K562 (cell line): ENCODE measurements around the gene HOXB6. TPM values are rescaled to one million over a fixed set of nuclear protein-coding genes. Genes with fewer than 3 reads are reported as not detected.

Source experiments
- ARHGAP35 ChIP-seq: fragments of 450-650 bp; IDR thresholded peaks from 2 replicates; pipeline ENCODE4 v1.6.1; 2018; ENCODE audit not compliant: partially characterized antibody
- CREM ChIP-seq: IDR thresholded peaks from 2 replicates; pipeline ENCODE4 v1.6.1; 2014; ENCODE audit warnings: antibody characterized with exemption, low read depth
- HDAC1 ChIP-seq, 2 experiments: fragments of 450-650 bp; IDR thresholded peaks; 2 replicates each; pipeline ENCODE4 v1.6.1; 2016 to 2017; ENCODE audit warnings: inconsistent platforms in 1 of 2, mild to moderate bottlenecking in 1 of 2, moderate library complexity in 1 of 2
- KDM5B ChIP-seq: fragments of 200-600 bp; sonication (generic); IDR thresholded peaks from 2 replicates; pipeline ENCODE4 v1.6.1; 2012; ENCODE audit warnings: low read depth, mild to moderate bottlenecking, moderate library complexity, low read length, control low read depth, inconsistent platforms; ENCODE audit not compliant: insufficient replicate concordance
- L3MBTL2 ChIP-seq: fragments of 450-650 bp; IDR thresholded peaks from 2 replicates; pipeline ENCODE4 v1.6.1; 2016; ENCODE audit warnings: mild to moderate bottlenecking, moderate library complexity
- polyA plus RNA-seq, 8 experiments: library from polyadenylated mRNA; depleted of rRNA in 4 of 8; stranded (reverse) in 5 of 8; unstranded in 3 of 8; fragments of >200 nt; fragmentation: Nextera tagmentation in 2 of 8; fragmentation: Illumina TruSeq in 1 of 8; extraction: Ambion mirVana in 2 of 8; extraction: Trizol in 1 of 8; gene quantifications; 2 replicates each; pipeline versions ENCODE4 v1.2.1 to v1.2.3, GENCODE V29; 2011 to 2014; ENCODE audit warnings: inconsistent platforms in 1 of 8, missing spikeins in 1 of 8
- total RNA-seq, 7 experiments: library from RNA; depleted of rRNA in 6 of 7; stranded (reverse); fragments of >200 nt in 6 of 7; fragmentation: Illumina TruSeq in 2 of 7; extraction: Trizol in 2 of 7; gene quantifications; 2 replicates each; pipeline versions ENCODE4 v1.2.1 to v1.2.3, GENCODE V29; 2011 to 2021; ENCODE audit warnings: low replicate concordance in 1 of 7
- TF ChIP-seq, protein P1 (sequence below), 2 experiments: fragments of 450-650 bp; IDR thresholded peaks; 2 replicates each; pipeline ENCODE4 v1.6.1; 2018; ENCODE audit warnings: mild to moderate bottlenecking in 2 of 2, low read depth in 1 of 2; ENCODE audit not compliant: partially characterized antibody in 2 of 2
- TF ChIP-seq, protein P2 (sequence below), 2 experiments: fragments of 450-650 bp in 1 of 2; IDR thresholded peaks; 2 replicates each; pipeline ENCODE4 v1.6.1; 2011 to 2017; ENCODE audit warnings: low read depth in 2 of 2, antibody characterized with exemption in 1 of 2, borderline replicate concordance in 1 of 2, low read length in 1 of 2, mild to moderate bottlenecking in 1 of 2, mixed read lengths in 1 of 2; ENCODE audit not compliant: control insufficient read depth in 1 of 2
- TF ChIP-seq, protein P3 (sequence below), 2 experiments: fragments of 450-650 bp in 1 of 2; sonication (generic) in 1 of 2; formaldehyde crosslinking in 1 of 2; IDR thresholded peaks; 2 replicates each; pipeline versions ENCODE4 v1.7.1 to v1.9.0; 2016 to 2022; ENCODE audit warnings: inconsistent platforms in 1 of 2, mild to moderate bottlenecking in 1 of 2, missing genetic modification reagents in 1 of 2

Gene HOXB6
- total and polyA plus RNA-seq, 9 of the 15 experiments (the other 6 are each of a cell fraction or from before 2014, with no cell fraction given): 1.2 to 14.8 (median 4.9) TPM

DNA sequence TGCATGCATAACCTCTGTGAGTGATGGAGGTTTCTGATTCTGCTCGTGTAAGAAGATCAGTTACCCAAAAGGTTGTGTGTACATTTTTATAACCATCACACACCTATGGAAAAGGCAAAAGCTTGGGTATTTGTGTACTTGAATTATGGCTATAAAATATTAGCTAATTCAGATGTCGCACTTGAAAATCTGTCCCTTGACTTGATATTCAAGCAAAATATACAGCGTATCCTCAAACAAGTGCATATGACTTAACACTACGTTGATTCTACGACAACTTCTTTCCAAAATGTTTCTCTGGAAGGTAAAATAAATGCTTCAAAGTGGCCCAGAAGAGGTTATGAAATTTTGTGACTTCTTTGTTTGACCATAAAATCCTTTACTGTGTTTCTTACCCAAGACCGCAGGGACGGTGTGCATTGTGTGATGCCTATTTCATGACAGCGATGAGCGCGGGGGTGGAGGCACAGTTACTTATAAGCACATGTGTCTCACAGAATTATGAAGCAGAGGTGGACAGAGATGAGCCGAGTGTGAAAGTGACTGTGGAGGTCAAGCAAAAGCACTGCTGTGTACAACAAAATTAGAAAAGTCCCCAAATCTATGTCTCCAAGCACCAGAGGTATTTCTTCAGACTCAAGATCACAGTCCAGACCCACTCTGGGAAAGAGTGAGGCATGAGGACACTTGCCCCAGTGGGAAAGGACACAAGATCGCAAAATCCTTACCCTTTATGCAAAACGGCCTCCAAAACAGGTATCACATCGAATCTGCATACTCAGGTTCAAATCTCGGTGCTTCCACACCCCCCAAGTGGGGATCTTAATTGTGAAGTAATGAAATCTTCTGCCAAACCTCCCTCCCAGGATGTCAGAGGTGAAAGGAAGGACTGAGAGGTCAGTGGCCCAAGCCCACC, 25.5 kb upstream of the HOXB6 start (continued):
- TF ChIP-seq, protein P1, sequence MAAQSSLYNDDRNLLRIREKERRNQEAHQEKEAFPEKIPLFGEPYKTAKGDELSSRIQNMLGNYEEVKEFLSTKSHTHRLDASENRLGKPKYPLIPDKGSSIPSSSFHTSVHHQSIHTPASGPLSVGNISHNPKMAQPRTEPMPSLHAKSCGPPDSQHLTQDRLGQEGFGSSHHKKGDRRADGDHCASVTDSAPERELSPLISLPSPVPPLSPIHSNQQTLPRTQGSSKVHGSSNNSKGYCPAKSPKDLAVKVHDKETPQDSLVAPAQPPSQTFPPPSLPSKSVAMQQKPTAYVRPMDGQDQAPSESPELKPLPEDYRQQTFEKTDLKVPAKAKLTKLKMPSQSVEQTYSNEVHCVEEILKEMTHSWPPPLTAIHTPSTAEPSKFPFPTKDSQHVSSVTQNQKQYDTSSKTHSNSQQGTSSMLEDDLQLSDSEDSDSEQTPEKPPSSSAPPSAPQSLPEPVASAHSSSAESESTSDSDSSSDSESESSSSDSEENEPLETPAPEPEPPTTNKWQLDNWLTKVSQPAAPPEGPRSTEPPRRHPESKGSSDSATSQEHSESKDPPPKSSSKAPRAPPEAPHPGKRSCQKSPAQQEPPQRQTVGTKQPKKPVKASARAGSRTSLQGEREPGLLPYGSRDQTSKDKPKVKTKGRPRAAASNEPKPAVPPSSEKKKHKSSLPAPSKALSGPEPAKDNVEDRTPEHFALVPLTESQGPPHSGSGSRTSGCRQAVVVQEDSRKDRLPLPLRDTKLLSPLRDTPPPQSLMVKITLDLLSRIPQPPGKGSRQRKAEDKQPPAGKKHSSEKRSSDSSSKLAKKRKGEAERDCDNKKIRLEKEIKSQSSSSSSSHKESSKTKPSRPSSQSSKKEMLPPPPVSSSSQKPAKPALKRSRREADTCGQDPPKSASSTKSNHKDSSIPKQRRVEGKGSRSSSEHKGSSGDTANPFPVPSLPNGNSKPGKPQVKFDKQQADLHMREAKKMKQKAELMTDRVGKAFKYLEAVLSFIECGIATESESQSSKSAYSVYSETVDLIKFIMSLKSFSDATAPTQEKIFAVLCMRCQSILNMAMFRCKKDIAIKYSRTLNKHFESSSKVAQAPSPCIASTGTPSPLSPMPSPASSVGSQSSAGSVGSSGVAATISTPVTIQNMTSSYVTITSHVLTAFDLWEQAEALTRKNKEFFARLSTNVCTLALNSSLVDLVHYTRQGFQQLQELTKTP (IDR thresholded peaks at IDR 0.05; ENCODE audit: low read depth in 1 of 2, partially characterized antibody in 2 of 2): no peak
- TF ChIP-seq KDM5B (peak; percentile 29), ARHGAP35 (no peak), L3MBTL2 (peak; percentile 53), HDAC1 (IDR thresholded peaks at IDR 0.05) (peak in 1 of 2 experiments; percentile 66; a peak in 2 of 4 replicates), CREM (peak; percentile 37; the same call in 1 of the 2 replicates)
- TF ChIP-seq, protein P2, sequence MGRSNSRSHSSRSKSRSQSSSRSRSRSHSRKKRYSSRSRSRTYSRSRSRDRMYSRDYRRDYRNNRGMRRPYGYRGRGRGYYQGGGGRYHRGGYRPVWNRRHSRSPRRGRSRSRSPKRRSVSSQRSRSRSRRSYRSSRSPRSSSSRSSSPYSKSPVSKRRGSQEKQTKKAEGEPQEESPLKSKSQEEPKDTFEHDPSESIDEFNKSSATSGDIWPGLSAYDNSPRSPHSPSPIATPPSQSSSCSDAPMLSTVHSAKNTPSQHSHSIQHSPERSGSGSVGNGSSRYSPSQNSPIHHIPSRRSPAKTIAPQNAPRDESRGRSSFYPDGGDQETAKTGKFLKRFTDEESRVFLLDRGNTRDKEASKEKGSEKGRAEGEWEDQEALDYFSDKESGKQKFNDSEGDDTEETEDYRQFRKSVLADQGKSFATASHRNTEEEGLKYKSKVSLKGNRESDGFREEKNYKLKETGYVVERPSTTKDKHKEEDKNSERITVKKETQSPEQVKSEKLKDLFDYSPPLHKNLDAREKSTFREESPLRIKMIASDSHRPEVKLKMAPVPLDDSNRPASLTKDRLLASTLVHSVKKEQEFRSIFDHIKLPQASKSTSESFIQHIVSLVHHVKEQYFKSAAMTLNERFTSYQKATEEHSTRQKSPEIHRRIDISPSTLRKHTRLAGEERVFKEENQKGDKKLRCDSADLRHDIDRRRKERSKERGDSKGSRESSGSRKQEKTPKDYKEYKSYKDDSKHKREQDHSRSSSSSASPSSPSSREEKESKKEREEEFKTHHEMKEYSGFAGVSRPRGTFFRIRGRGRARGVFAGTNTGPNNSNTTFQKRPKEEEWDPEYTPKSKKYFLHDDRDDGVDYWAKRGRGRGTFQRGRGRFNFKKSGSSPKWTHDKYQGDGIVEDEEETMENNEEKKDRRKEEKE (IDR thresholded peaks at IDR 0.05; ENCODE audit: borderline replicate concordance in 1 of 2, control insufficient read depth in 1 of 2, low read depth in 2 of 2, low read length in 1 of 2): no peak
- TF ChIP-seq, protein P3, sequence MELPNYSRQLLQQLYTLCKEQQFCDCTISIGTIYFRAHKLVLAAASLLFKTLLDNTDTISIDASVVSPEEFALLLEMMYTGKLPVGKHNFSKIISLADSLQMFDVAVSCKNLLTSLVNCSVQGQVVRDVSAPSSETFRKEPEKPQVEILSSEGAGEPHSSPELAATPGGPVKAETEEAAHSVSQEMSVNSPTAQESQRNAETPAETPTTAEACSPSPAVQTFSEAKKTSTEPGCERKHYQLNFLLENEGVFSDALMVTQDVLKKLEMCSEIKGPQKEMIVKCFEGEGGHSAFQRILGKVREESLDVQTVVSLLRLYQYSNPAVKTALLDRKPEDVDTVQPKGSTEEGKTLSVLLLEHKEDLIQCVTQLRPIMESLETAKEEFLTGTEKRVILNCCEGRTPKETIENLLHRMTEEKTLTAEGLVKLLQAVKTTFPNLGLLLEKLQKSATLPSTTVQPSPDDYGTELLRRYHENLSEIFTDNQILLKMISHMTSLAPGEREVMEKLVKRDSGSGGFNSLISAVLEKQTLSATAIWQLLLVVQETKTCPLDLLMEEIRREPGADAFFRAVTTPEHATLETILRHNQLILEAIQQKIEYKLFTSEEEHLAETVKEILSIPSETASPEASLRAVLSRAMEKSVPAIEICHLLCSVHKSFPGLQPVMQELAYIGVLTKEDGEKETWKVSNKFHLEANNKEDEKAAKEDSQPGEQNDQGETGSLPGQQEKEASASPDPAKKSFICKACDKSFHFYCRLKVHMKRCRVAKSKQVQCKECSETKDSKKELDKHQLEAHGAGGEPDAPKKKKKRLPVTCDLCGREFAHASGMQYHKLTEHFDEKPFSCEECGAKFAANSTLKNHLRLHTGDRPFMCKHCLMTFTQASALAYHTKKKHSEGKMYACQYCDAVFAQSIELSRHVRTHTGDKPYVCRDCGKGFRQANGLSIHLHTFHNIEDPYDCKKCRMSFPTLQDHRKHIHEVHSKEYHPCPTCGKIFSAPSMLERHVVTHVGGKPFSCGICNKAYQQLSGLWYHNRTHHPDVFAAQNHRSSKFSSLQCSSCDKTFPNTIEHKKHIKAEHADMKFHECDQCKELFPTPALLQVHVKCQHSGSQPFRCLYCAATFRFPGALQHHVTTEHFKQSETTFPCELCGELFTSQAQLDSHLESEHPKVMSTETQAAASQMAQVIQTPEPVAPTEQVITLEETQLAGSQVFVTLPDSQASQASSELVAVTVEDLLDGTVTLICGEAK (IDR thresholded peaks at IDR 0.05): no peak
- TF ChIP-seq, protein P3 (CRISPR knock-in tag; IDR thresholded peaks at IDR 0.05): no peak
